Activated naive CD4-positive, alpha-beta T cell treated with anti-CD3 and anti-CD28 coated beads, Interleukin-2, amount 50 U/mL, for 72 hours (primary cell): ENCODE measurements around the gene FAM83G. TPM values are rescaled to one million over a fixed set of nuclear protein-coding genes. Genes with fewer than 3 reads are reported as not detected.
"Not testable (repeated sequence)": the region's sequence is repeated elsewhere in the genome, so short reads cannot be mapped to it uniquely, and the experiment has no call there.

Experiments used
- ATAC-seq, 2 donors: fragments of 150-1000 bp; cut with Tn5 transposase; 2 replicates each; pipeline ENCODE4 v1.10.0; 2021; ENCODE audit warnings: mild to moderate bottlenecking in 2 of 2, moderate library complexity in 2 of 2
- DNase-seq, 2 donors: peaks; one replicate each; pipeline ENCODE4 v3.0.0; 2021 to 2022; ENCODE audit warnings: low spot score in 2 of 2
- H3K27ac Mint-ChIP-seq, 2 donors: one replicate each; pipeline ENCODE4 v1.8.0; 2022; ENCODE audit warnings: mild to moderate bottlenecking in 2 of 2, mixed read lengths in 2 of 2
- H3K36me3 Mint-ChIP-seq, 2 donors: one replicate each; pipeline ENCODE4 v1.8.0; 2022; ENCODE audit warnings: mixed read lengths in 2 of 2
- H3K9me3 Mint-ChIP-seq, 2 donors: one replicate each; pipeline ENCODE4 v1.8.0; 2022; ENCODE audit warnings: mixed read lengths in 2 of 2
- total RNA-seq, 2 donors: library from RNA; stranded (reverse); gene quantifications; one replicate each; pipeline ENCODE4 v1.2.3, GENCODE V29; 2022

The FAM83G gene
- 10 to 100 TPM in 1 of 2 donors, 1 to 10 TPM in 1; 9.4 to 13.7 TPM for total RNA-seq

GRCh38 chr17:19004421-19005136 lies at the start of gene FAM83G:
TSS of gene FAM83G (minus strand) at chr17:19004764. CDS start at chr17:19004041, 723 bp downstream.
- Mint-ChIP-seq H3K36me3 (peaks cover 7 to 9% of the 10 kb centered on the region in 2 donors), H3K27ac (peak within 1 kb of the TSS; percentile 80 to 87), H3K9me3 (no peaks in the 10 kb centered on the region)
- peak; percentile 92 to 94 for ATAC-seq
- DNase-seq = peak; percentile 88 to 90

GRCh38 chr17:19048826-19049225 lies 44.3 kb upstream of the FAM83G start:
- DNase-seq = peak in 1 of 2 donors; percentile 43
- H3K27ac Mint-ChIP-seq, ATAC-seq, H3K9me3 Mint-ChIP-seq, H3K36me3 Mint-ChIP-seq: not testable (repeated sequence)

DNA sequence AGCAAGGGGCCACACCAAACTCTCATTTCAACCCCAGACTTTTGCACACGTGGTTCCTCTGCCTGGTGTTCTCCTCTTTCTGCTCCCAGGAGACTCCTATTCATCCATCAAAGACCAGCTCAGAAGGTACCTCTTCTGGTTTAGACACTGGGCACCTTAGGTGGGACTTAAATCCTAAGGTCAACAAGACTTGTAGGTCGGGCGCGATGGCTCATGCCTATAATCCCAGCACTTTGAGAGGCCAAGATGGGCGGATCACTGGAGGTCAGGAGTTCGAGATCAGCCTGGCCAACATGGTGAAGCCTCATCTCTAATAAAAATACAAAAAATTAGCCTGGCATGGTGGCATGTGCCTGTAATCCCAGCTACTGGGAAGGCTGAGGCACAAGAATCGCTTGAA lies 42.9 kb upstream of the FAM83G start:
- H3K36me3 Mint-ChIP-seq, H3K27ac Mint-ChIP-seq, ATAC-seq, H3K9me3 Mint-ChIP-seq, DNase-seq: not testable (repeated sequence)

DNA sequence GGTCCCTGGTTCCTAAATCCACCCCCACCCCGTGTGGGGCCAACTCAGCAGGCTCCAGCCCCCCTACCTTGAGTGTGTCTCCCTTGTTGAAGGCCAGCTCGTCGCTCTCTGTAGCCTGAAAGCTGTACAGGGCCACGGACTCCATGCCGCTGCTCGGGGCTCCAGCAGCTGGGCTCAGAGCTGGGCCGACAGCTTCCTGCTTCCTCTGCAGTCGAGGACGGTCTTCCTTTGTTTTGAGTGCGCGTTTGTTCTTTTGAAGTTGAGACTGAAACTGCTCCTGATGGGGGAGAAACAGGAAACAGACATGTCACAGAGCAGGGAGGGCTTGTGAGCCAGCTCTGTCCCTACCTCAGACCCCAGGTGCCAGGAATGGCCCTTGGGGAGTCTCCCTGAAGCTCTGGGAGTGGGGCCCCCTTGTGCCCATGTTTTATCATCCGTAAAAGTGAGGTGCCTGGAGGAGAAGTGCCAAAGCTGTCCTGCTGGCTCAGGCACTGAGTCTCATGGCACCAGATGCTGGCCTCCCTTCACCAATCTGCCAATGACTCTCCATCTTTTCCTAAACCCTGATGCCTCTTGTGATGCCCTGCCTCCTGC lies 42.3 kb upstream of the FAM83G start, which contains the start of gene GRAP:
TSS of gene GRAP (minus strand) at position 176 of the 594 bp plus-strand sequence. CDS start at position 145, 31 bp downstream.
- H3K9me3 Mint-ChIP-seq, H3K27ac Mint-ChIP-seq, H3K36me3 Mint-ChIP-seq, DNase-seq: not testable (repeated sequence)
- ATAC-seq = peak; percentile 73 to 77

DNA sequence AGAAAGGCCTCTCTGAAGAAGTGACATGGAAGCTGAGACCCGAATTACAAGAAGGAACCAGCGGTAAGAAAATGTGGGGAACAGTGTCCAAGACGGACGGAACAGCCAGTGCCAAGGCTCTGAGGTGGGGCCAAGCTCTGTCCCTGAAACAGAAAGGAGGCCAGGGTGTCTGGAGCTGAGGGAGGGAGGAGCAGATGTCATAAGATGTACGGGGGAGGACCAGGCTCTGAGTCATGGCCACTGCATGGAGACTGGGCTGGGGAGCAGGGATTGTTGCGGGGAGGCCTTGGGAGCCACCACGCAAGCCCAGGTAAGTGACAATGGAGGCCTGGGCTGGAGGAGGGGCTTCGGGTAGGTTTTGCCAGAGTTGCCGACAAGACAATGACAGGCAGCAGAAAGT lies 40.1 kb upstream of the FAM83G start:
- H3K27ac Mint-ChIP-seq, H3K9me3 Mint-ChIP-seq, DNase-seq, H3K36me3 Mint-ChIP-seq: not testable (repeated sequence)
- peak; percentile 40 to 42 for ATAC-seq

- not testable (repeated sequence) for DNase-seq, H3K9me3 Mint-ChIP-seq, H3K27ac Mint-ChIP-seq, H3K36me3 Mint-ChIP-seq
- peak in 1 of 2 donors; percentile 19 for ATAC-seq
Measured at GRCh38 chr17:19043032-19043431, 38.5 kb upstream of the FAM83G start.

DNA sequence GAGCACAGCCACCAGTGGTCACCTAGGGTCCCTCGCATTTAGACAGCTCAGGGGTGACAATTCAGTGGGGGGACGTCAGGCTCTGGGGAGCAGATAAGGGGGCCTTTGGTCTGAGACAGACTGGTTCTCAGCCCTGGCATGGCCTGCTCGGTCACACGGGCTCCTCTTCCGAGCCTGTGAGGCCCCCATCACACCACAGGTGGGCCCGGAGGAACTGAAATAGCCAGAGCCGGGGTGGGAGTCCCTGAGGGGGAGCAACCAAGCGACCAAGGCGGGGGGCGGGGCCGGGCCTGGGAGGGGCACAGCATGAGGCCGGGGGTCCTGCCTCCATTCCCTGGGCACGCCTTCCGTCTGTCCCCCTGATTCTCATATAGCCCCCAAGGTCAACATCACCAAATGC lies 37.8 kb upstream of the FAM83G start:
- not testable (repeated sequence) for DNase-seq, H3K27ac Mint-ChIP-seq, H3K9me3 Mint-ChIP-seq, H3K36me3 Mint-ChIP-seq, ATAC-seq

GRCh38 chr17:19041871-19042270 lies 37.3 kb upstream of the FAM83G start:
- ATAC-seq, H3K9me3 Mint-ChIP-seq, H3K36me3 Mint-ChIP-seq, H3K27ac Mint-ChIP-seq: not testable (repeated sequence)
- peak in 1 of 2 donors; percentile 54 for DNase-seq

DNA sequence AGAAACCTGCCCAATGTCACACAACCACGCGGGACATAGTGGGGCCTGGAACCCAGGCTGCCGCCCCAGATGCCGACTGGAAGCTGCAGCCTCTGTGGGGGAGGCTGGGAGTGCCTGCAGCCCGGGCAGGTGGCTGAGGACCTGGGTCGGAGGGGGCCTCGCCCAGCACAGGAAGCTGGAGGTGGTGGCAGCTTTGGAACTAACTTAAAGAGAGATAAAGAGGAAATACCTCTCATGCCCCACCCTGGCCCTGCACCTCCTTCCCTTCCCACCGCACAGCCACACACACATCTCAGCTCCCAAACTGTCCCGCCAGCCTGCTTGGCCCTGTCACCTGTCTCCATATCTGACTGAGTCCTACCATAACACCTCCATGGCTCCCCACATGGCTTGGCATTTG lies 35.8 kb upstream of the FAM83G start:
- not testable (repeated sequence) for ATAC-seq

DNA sequence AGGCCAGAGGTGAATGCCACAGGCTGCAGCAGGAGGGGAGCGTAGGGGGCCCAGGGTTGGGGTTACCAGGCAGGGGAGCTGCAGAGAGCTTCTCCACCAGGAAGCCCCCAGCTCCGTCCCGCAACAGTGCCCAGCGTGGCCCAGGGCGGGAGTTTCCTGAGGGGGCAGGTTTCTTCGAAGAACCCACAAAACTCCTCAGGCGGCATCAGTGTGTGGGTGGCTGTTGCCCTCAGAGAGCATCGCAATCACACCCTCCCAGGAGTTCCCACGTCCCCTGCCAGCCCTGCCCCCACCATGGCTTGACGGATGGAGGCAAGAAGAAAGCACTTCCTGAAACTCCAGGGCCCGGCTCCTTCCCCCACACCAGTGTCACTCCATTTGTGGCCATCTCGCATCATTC lies 34.2 kb upstream of the FAM83G start:
- H3K9me3 Mint-ChIP-seq, DNase-seq, H3K27ac Mint-ChIP-seq, H3K36me3 Mint-ChIP-seq: not testable (repeated sequence)
- peak; percentile 33 to 34 for ATAC-seq

More for the DNA sequence above, 35.8 kb upstream of the FAM83G start:
- H3K9me3 Mint-ChIP-seq, H3K27ac Mint-ChIP-seq, DNase-seq, H3K36me3 Mint-ChIP-seq: not testable (repeated sequence)

DNA sequence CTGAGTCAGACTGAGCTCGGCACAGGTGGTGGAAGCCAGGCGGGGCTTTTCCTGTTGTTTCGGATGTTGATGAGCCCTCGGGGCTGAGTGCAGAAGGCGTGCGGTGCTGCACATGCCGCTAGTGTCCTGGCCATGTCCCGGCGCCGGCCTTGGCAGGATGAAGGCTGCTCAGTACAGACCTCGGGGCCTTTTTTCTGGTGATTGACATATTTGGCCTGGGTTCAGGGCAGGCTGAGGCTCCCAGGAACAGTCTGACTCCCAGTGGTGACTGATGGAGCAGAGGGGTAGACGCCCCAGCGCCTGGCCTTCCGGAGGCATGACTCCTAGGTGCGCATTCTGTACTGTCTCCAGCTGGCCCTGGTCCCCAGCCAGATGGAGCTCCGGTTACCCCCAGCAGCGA lies 33.4 kb upstream of the FAM83G start:
- H3K27ac Mint-ChIP-seq, DNase-seq, H3K9me3 Mint-ChIP-seq, H3K36me3 Mint-ChIP-seq: not testable (repeated sequence)
- peak; percentile 56 for ATAC-seq

DNA sequence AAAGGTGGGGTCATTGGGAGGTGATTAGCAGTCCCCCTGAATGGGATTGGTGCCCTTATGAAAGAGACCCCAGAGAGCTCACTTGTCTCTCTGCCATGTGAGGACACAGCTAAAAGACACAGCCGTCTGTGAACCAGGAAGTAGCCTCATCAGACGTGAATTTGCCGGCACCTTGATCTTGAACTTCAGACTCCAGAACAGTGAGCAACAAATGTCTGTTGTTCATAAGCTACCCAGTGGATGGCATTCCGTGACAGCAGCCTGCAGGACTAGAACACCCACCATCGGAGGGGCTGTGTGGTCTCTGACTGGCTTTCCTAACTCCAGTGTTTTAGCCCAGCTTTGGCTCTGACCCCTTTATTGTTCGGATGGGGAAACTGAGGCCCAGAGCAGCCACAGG lies 33.0 kb upstream of the FAM83G start:
- DNase-seq, ATAC-seq, H3K9me3 Mint-ChIP-seq, H3K36me3 Mint-ChIP-seq, H3K27ac Mint-ChIP-seq: not testable (repeated sequence)

DNA sequence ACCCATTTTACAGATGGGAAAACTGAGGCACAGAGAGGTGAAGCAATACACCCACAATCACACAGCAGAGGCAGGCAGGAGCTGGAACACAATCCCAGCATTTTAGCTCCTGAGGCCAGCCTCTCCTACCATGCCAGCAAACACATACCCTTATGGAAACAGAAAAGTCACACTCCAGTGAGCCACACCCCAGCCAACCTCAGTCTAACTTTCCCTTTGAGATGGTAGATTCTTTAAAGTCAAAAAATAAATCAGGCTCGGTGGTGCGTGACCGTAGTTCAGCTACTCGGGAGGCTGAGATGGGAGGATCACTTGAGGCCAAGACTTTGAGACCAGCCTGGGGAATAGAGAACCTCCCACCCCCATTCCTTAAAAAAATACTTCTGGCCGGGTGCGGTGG lies 31.6 kb upstream of the FAM83G start:
- not testable (repeated sequence) for DNase-seq, H3K9me3 Mint-ChIP-seq, ATAC-seq, H3K27ac Mint-ChIP-seq, H3K36me3 Mint-ChIP-seq

- ATAC-seq = peak; percentile 89 to 90
- not testable (repeated sequence) for DNase-seq, H3K36me3 Mint-ChIP-seq, H3K9me3 Mint-ChIP-seq, H3K27ac Mint-ChIP-seq
Measured at GRCh38 chr17:19032377-19032988, 27.9 kb upstream of the FAM83G start.

DNA sequence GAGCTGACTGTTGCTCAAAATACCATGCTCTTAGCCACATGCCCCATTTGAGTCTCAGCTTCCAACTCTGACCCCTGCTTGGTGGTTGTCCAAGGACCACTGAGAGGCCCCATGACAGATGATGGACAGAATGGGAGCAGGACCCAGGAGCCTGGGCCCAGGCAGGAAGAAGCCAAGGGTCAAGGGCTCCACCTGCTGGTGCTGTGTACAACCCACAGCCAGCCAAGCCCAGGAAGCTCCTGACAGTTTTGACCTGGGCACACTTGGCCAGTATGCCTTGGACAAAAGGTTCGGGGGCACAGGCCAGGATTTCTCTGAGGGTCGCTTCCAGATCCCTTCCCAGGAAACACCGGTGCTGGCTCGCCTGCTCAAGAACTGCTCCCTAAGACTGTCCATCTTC lies 27.2 kb upstream of the FAM83G start:
- not testable (repeated sequence) for H3K27ac Mint-ChIP-seq, H3K36me3 Mint-ChIP-seq, H3K9me3 Mint-ChIP-seq
- DNase-seq (peak; percentile 58 to 63), ATAC-seq (peak; percentile 83 to 84)

DNA sequence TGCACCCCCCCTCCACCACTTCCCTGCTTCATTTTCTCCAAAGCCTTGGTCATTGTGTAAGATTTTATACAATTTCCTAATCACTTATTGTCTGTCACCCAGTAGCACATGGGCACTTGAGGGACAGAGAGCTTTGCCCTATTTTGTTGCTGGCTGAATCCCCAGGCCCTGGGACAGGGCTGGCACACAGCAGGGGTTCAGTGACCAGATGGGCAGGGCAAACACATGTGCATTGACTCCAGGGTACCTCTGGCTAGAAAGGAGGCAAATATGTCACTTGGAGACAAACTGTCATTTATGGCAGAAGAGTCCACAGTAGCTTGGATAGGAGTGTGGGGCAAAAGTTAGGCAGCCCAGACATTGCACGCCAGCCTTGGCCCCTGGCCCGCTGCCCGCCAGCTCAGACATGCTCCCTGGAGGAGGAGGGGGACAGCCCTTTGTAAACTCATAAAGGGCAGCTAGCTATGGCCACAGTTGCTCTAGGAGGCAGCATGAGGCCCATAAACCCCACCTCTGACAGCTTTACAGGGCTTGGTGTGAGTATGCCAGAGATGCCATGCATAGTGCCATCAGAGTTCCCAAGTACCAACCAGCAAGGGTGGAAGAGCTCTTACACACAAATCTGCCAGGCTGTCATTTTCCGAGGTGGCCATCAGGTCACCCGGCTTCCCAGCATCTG lies 26.3 kb upstream of the FAM83G start:
- DNase-seq, H3K27ac Mint-ChIP-seq, H3K36me3 Mint-ChIP-seq, H3K9me3 Mint-ChIP-seq, ATAC-seq: not testable (repeated sequence)

- H3K9me3 Mint-ChIP-seq, ATAC-seq, H3K27ac Mint-ChIP-seq: not testable (repeated sequence)
Measured at GRCh38 chr17:19029740-19030139, 25.2 kb upstream of the FAM83G start.

More at GRCh38 chr17:19029740-19030139, 25.2 kb upstream of the FAM83G start:
- H3K36me3 Mint-ChIP-seq, DNase-seq: not testable (repeated sequence)
